Measurements from ENCODE around the gene GINM1.

GRCh38 chr6:149608381-149608982, 42.3 kb downstream of the GINM1 start:
- TF ChIP-seq CTCF (conservative IDR thresholded peaks at IDR 0.05; ENCODE audit: low read depth, low read length) (no peak), EZH2 (IDR thresholded peaks at IDR 0.05; ENCODE audit: borderline replicate concordance, low read depth, low read length, poor library complexity, severe bottlenecking) (no peak)

All from A673 (cell line).